Stimulated activated CD4-positive, alpha-beta T cell treated with anti-CD3 and anti-CD28 coated beads, Interleukin-1b, Interleukin-23, amount 100 ng/mL, for 4 hours (primary cell): ENCODE measurements around the gene TJP3.
A peak's percentile ranks its signal among the peaks of the same experiment; 100 is the strongest.

Experiments used
- DNase-seq, 2 donors: peaks; one replicate each; pipeline ENCODE4 v3.0.0-alpha.2; 2020; ENCODE audit warnings: low read depth in 2 of 2

TJP3 gene

GRCh38 chr19:3691726-3692125 is 16.5 kb upstream of the TJP3 start:
- no peak for DNase-seq

DNA sequence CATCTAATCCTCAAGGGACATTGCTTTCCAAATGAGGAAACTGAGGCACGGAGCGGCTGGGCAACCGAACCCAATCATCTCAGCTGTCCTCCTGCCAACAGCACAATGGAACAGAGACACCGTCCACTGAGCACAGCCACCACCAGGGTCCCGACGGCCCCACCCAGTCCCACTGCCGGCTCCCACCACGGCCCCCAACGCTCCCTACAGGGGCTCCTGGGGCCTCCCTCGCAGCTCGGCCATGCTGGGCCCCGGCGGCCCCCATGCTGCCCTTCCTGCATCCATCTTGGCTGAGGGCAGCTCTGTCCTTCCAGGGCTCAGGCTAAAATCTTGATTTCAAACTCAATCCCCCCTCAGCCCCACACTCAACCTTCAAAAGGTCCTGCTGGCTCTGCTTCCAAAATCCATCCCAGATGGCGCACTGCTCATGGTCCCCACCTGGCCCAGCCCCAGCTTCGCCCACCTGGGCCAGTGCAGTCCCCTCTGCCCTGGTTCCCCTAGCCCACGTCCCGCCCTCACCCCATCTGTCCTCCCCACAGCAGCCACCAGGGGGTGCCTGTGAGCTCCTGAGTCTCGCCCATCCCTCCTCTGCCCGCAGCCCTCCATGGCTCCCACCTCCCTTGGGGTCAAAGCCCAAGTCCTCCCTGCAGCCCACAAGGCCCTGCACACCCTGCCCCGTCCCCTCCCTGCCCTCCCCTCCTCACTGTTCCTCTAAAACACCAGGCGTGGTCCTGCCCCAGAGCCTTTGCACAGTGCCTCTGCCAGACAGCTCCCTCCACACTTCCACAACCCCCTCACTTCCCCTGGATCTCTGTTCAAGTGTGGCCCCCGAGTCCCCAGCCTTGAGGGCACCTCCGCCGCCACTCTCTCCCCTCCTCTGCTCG is 15.8 kb upstream of the TJP3 start:
- DNase-seq: peak; percentile 46 to 50

GRCh38 chr19:3693025-3693925 is 14.9 kb upstream of the TJP3 start:
- DNase-seq: no peak

DNA sequence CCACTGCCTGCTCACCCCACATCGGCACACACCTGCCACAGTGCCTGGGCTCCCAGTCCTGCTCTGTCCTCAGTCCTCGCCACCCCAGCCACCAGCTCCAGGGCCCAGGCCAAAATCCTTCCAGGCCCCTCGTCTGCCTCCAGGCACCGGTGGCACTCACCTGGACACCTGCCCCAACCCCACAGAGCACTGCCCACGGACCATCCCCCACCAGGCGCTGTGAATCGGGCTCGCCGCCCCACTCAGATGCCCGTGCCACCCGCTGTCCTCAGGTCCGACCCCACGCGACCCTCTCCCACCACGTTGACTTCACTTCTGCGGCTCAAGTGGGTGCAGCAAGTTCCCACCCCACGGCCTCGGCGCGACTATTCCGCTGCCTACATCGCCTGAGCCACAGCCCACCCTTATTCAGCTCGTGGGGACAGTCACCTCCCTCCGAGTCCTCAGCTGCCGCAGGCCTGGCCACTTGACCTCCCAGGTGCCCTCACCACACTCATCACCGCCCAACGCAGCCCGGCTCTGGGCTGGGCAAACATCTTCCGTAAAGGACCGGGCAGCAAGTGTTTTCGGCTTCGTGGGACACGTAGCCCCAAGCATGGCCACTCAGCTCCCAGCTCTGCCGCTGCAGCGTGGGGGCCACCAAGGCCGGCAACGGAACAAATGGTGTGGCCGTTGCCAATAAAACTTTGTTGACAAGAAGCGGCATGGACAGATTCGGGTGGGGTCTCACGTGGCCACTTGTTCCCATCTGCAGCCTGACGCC is 13.6 kb upstream of the TJP3 start:
- DNase-seq: no peak

DNA sequence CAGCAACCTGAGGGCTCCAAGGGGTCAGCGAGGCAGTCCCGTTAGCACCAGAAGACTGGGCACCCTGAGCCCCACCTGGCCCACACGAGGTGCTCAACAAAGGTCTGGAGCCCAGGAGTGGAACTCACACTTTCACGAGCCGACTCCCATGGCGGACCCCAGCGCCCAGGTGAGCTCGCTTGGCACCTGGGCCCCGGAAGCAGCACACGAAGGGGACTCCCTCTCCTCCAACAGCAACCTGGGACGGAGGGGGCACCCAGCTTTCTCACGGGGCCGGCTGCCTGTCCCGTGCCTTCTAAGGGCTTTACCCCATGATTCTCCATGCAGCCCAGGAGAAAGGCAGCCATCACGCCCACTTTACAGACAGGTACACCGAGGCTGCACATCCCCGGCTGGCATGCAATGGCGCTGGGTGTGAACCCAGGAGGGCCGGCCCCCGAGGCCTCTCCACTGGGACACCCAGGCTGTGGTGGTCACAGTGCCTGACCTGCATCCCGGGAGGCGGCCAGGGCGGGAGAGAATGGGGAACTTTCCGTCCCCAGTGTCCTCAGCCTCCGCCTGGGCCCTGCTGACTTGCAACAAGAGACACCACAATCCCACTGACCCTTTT is 13.0 kb upstream of the TJP3 start:
- DNase-seq: no peak

- DNase-seq: no peak
Measured at GRCh38 chr19:3695986-3696659, 12.1 kb upstream of the TJP3 start.

GRCh38 chr19:3696660-3696995 is 11.6 kb upstream of the TJP3 start:
- no peak for DNase-seq

DNA sequence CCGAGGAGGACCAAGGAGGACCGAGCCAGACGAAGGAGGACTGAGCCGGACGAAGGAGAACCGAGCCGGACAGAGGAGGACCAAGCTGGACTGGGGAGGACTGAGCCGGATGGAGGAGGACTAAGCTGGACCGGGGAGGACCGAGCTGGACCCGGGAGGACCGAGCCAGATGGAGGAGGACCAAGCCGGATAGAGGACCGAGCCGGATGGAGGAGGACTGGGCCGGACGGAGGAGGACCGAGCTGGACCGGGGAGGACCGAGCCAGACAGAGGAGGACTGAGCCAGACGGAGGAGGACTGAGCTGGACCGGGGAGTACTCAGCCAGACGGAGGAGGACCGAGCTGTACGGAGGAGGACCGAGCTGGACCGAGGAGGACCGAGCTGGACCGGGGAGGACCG is 11.1 kb upstream of the TJP3 start:
- DNase-seq: no peak

DNA sequence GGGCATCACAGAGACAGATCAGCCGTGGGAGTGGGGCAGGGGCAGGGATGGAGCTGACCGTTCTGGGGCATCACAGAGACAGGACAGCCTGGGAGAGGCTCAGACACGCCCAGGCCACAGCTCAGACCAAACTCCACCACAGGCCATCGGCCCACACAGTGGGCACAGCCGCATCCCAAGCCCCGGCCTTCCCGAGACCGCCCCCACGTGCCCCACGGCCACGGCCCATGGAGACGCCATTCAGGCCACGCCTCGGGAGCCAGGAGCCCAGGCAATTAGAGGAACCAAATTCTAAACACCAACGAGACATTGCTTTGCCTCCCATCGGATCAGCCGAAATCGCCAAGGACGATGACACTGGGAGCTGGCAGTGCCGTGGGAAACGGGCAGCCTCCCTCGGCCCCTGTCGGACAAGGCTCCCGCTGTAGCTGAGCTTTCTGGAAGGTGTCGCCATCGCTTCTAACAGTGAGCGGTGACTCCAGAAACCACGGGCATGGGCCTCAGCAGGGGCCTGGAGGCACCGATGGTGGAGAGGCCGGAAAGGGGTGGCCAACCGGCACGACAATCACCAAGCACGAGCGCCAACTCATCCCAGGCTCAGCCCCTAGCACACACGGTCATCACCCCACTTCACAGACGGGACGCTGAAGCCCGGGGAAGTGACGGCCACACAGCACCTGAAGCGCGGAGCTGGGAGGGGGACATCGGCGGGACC is 10.4 kb upstream of the TJP3 start:
- no peak for DNase-seq

- DNase-seq: no peak
Measured at GRCh38 chr19:3698386-3698950, 9.7 kb upstream of the TJP3 start.

GRCh38 chr19:3698974-3699740 is 9.0 kb upstream of the TJP3 start:
- no peak for DNase-seq

DNA sequence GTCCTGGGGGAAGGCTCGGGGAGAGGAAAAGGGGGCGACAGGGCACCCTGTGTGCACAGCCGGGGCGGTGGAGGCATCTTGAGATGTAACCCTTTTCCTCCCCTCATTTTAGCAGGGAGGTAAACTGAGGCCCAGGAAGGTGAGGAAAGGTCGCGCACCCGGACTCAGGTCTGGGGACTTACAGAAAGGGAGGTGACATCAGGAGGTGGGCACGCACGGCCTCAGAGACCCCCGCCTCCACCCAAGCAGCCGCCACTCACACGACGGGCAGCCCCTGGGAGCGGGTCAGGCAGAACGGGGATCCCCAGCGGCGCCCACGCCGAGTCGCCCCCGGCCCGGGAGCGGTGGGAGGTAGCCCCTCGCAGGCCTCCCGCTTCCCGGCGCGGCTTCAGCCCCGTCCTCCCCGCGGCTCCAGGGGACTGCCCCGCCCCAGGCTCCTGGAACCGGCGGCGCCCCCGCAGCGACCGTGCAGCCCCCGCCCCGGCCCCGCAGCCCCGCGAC is 8.4 kb upstream of the TJP3 start:
- no peak for DNase-seq

GRCh38 chr19:3700242-3701032 is 7.7 kb upstream of the TJP3 start, which contains the start of gene PIP5K1C:
PIP5K1C (minus strand) TSS chr19:3700468; CDS start chr19:3700390, 78 bp downstream.
- DNase-seq: peak; percentile 95 to 97

DNA sequence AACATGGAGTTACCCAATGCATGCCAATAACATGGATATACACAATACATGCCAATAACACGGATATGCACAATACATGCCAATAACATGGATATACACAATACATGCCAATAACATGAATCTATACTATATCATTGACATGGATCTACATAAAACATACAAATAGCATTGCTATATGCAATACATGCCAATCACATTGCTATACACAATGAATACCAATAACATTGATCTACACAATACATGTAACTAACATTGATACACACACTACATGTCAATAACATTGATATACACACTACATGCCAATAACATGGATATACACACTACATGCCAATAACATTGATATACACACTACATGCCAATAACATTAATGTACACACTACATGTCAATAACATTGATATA is 7.0 kb upstream of the TJP3 start:
- no peak for DNase-seq

GRCh38 chr19:3707868-3708206 is 347 bp upstream of the TJP3 start:
- DNase-seq: no peak

DNA sequence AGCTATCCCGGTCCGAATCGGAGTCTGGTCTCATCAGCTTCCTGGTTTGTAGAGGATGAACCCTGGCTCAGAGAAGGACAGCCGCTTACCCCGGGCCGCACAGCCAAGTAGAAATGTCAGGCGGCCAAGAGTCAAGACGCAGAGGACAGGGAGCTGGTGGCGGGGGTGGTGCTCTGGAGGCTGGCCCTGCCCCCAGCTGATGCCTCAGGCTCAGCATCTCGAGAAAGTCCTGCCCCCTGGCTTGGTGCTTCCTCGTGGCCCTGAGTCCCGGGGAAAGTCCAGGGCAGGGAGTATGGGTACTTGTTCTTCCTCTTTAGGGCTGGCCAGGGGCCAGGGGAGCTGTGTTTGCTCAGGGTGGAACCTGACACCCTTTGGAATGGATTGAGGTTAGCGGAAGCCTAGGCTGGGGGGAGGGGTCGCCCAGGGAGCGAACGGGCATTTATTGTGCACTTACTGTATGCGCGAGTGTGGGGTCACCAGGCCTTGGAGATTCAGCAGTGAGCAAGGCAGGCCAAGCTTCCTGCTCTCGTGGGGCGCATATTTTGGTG is 2.2 kb downstream of the TJP3 start:
- no peak for DNase-seq

GRCh38 chr19:3712663-3713611 is 4.8 kb downstream of the TJP3 start:
- no peak for DNase-seq
